Progenitor cell of endocrine pancreas (in vitro differentiated cells): Measurements from ENCODE around the gene GRM4. TPM values are rescaled to one million over a fixed set of nuclear protein-coding genes. Genes with fewer than 3 reads are reported as not detected.

ENCODE experiments used
- DNase-seq: peaks from one replicate; pipeline ENCODE4 v3.0.0; 2021; ENCODE audit warnings: low spot score; ENCODE audit not compliant: unreplicated experiment
- H3K27ac Mint-ChIP-seq: 2 replicates; pipeline ENCODE4 v1.8.0; 2021; ENCODE audit warnings: mild to moderate bottlenecking, moderate library complexity, mixed read lengths
- H3K27me3 Mint-ChIP-seq: 2 replicates; pipeline ENCODE4 v1.8.0; 2021; ENCODE audit warnings: mixed read lengths
- H3K36me3 Mint-ChIP-seq: 2 replicates; pipeline ENCODE4 v1.8.0; 2022; ENCODE audit warnings: mixed read lengths; ENCODE audit not compliant: insufficient read depth
- H3K4me1 Mint-ChIP-seq: 2 replicates; pipeline ENCODE4 v1.8.0; 2021; ENCODE audit warnings: low read depth, mixed read lengths
- H3K4me3 Mint-ChIP-seq: 2 replicates; pipeline ENCODE4 v1.8.0; 2021; ENCODE audit warnings: low read depth, mild to moderate bottlenecking, moderate library complexity, mixed read lengths
- H3K9me3 Mint-ChIP-seq: 2 replicates; pipeline ENCODE4 v1.8.0; 2021; ENCODE audit warnings: low read depth, mixed read lengths
- total RNA-seq: library from RNA; stranded (reverse); gene quantifications from 2 replicates; pipeline ENCODE4 v1.2.1, GENCODE V29; 2021
- TF ChIP-seq, protein P1 (sequence below): fragments of 200-600 bp; sonication (generic); IDR thresholded peaks from one replicate; pipeline ENCODE4 v1.5.0; 2021; ENCODE audit warnings: antibody characterized with exemption, mild to moderate bottlenecking; ENCODE audit not compliant: unreplicated experiment

Gene GRM4
- total RNA-seq, 1 donor from 2014 or later: 0.38 TPM

DNA sequence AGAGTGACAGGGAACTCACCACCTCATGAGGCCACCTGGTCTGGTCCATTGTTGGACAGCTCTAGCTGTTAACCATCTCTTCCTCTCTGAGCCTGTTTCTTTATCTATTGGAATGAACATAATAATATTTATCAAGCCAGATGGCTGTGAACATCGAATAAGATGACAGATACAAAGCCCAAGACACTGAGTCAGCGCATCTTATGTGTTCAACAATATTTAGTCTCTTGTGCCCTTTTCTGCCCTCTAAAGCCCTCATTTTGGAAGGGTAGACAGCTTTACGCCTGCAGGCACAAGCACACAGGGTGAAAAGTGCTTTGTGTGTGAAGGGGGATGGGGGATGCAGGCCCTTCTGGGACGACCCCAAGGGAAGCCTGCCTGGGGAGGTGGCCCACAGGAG, 164.0 kb downstream of the GRM4 start:
- Mint-ChIP-seq H3K27ac (no peak overlapping the region), H3K4me1 (peaks cover 19% of the 10 kb centered on the region)

DNA sequence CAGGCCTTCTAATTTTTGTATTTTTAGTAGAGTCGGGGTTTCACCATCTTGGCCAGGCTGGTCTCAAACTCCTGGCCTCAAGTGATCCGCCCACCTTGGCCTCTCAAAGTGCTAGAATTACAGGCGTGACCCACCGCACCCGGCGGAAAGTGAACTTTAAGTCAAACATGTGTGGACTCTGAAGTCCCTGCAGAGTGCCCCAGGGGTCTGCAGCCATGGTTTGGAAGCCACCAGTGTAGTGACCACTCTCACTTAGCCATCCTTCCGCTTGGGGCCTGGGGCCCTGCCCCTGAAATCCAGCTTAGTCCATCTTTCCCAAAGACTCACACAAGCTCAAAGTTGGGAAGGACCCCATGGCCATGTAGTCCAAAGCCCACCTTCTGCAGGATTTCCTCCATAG, 164.5 kb downstream of the GRM4 start:
- DNase-seq: no peak
- Mint-ChIP-seq H3K27ac (no peak overlapping the region), H3K27me3 (peaks cover 59% of the 10 kb centered on the region), H3K4me1 (peaks cover 20% of the 10 kb centered on the region), H3K9me3 (peaks cover under 1% of the 10 kb centered on the region), H3K36me3 (peaks cover under 1% of the 10 kb centered on the region), H3K4me3 (no peak overlapping the region)
- TF ChIP-seq, protein P1, sequence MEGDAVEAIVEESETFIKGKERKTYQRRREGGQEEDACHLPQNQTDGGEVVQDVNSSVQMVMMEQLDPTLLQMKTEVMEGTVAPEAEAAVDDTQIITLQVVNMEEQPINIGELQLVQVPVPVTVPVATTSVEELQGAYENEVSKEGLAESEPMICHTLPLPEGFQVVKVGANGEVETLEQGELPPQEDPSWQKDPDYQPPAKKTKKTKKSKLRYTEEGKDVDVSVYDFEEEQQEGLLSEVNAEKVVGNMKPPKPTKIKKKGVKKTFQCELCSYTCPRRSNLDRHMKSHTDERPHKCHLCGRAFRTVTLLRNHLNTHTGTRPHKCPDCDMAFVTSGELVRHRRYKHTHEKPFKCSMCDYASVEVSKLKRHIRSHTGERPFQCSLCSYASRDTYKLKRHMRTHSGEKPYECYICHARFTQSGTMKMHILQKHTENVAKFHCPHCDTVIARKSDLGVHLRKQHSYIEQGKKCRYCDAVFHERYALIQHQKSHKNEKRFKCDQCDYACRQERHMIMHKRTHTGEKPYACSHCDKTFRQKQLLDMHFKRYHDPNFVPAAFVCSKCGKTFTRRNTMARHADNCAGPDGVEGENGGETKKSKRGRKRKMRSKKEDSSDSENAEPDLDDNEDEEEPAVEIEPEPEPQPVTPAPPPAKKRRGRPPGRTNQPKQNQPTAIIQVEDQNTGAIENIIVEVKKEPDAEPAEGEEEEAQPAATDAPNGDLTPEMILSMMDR: no peak

More for the DNA sequence above, 164.0 kb downstream of the GRM4 start:
- Mint-ChIP-seq H3K9me3 (peaks cover 3% of the 10 kb centered on the region), H3K4me3 (no peak overlapping the region), H3K27me3 (peaks cover 57% of the 10 kb centered on the region), H3K36me3 (peaks cover 1% of the 10 kb centered on the region)
- TF ChIP-seq, protein P1: no peak
- no peak for DNase-seq

DNA sequence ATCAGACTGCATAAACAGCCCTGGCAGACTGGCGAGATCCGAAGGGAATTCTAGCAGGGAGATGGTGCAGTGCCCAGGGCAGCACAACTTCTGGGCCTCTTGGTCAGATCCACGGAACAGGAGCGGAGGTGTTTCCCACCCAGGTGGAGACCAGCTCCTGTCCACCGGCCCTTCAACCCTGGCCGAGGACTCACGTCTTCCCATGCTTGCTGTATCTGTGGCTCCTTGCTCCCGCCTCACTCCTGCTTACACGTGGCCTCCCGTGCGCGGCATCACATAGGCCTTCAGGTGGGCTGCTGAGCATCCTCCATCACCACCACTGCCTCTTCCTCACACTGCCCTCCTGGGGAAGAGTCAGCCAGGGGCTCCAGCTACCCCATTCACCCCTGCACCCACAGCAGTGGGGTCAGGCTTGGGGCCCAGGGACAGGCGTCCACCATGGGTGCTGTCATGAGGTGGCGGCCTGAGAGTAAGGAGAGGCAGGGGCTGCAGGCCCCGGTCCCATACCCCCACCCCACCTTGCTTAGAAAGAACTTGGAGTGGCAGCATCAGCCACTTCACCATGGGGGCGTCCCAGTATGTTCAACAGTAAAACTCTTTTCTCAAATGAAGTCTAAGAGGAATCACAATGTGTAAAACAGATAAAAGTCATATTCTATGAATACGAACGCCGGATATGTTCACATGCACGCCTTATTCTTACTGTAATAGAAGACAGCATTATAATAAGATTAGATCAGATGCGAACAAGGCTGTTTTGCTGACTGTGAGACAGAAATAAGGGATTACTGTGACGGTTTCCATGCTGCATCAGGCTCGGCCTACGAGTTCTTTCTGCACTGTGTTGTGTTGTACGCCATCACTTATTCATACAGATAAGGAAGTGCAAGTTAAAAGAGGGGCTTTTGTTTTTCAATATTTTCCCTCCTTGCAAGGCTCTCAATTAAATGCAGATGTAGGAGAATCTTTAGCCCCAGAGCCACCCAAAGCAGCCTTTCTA, 165.4 kb downstream of the GRM4 start:
- Mint-ChIP-seq H3K4me3 (no peak overlapping the region), H3K36me3 (no peaks in the 10 kb centered on the region), H3K9me3 (no peaks in the 10 kb centered on the region), H3K27ac (no peak overlapping the region), H3K27me3 (peaks cover 60% of the 10 kb centered on the region), H3K4me1 (peaks cover 21% of the 10 kb centered on the region)
- DNase-seq: no peak
- TF ChIP-seq, protein P1: no peak

DNA sequence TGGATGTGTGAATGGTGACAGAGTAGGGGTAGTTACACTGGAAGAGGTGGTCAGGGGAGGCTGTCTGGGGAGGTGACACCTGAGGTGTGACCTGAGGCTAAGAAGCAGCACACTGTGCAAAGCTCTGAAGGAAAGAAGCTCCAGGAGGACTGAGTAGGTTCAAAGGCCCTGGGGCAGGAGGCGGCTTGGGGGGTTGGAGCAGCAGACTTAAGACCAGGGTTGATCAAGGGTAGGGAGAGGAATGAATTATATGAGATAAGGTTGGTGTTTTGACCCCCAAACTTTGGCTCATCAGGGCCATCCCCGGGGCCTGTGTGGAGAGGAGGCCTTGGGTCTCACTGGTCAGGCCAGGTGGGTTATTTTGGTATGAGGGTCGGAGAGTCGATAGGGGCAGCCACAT, 166.1 kb downstream of the GRM4 start:
- Mint-ChIP-seq H3K36me3 (no peaks in the 10 kb centered on the region), H3K27ac (no peak overlapping the region), H3K4me3 (no peak overlapping the region), H3K27me3 (peaks cover 53% of the 10 kb centered on the region), H3K4me1 (peaks cover 18% of the 10 kb centered on the region), H3K9me3 (no peaks in the 10 kb centered on the region)
- TF ChIP-seq, protein P1: no peak
- DNase-seq: no peak

DNA sequence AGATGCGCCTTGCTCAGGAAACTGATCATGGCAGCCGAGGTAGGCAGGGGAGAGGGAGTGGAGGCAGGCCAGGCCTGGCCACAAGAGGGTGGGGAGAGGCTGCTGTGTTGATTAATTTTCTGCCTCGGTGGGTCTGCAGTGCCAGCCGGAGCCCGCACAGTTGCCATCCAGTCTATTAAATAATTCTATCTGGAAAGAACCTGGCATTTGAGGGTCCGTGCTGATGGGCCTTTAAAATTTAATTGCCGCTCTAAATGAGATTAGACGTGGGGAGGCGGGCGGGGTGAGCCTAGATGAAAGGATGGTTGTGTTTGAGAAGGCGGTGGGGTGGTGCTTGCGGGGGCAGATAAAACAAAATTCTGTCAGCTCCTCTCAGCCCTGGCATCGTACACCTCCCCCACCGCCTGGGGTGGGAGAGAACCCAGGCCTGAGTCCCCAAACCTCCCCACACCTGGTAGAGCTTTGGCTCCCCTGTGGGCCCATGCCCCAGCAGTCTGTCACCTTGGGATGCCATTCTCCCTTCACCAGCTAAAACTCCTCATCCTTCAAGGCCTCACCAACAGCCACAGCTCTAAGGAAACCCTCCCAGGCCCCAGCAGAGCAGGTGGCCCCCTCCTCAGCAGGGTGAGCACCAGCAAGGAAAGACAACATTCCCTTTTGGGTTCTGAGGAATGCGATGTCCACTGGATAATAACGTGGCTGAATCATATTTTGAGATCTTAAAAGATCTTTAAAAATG, 167.3 kb downstream of the GRM4 start:
- Mint-ChIP-seq H3K36me3 (no peaks in the 10 kb centered on the region), H3K4me3 (no peak overlapping the region), H3K27me3 (peaks cover 53% of the 10 kb centered on the region), H3K4me1 (peaks cover 12% of the 10 kb centered on the region), H3K9me3 (no peaks in the 10 kb centered on the region), H3K27ac (no peak overlapping the region)
- TF ChIP-seq, protein P1: no peak
- no peak for DNase-seq
